Osteoblast (primary cell): ENCODE measurements around the gene NRG3. TPM values are rescaled to one million over a fixed set of nuclear protein-coding genes. Genes with fewer than 3 reads are reported as not detected.

Experiments
- DNase-seq: peaks from one replicate; pipeline ENCODE4 v3.0.0; 2011; ENCODE audit warnings: low spot score, mixed read lengths; ENCODE audit not compliant: insufficient read length; ENCODE audit errors: missing footprints
- H2AFZ ChIP-seq: 2 replicates; pipeline ENCODE4 v1.6.0; 2011; ENCODE audit warnings: mild to moderate bottlenecking, low read length
- H3K27ac ChIP-seq: 2 replicates; pipeline ENCODE4 v1.5.1; 2011; ENCODE audit warnings: mild to moderate bottlenecking, low read depth, low read length, moderate library complexity
- H3K27me3 ChIP-seq: 2 replicates; pipeline ENCODE4 v1.6.0; 2012; ENCODE audit warnings: mild to moderate bottlenecking, control low read depth, inconsistent platforms, low read length, moderate library complexity; ENCODE audit not compliant: insufficient read depth
- H3K36me3 ChIP-seq: 2 replicates; pipeline ENCODE4 v1.5.1; 2011; ENCODE audit warnings: mild to moderate bottlenecking, low read length, control low read depth, moderate library complexity; ENCODE audit not compliant: insufficient read depth
- H3K4me1 ChIP-seq: 2 replicates; pipeline ENCODE4 v1.5.1; 2011; ENCODE audit warnings: mild to moderate bottlenecking, low read length, control low read depth, moderate library complexity; ENCODE audit not compliant: insufficient read depth
- H3K4me2 ChIP-seq: 2 replicates; pipeline ENCODE4 v1.6.0; 2011; ENCODE audit warnings: mild to moderate bottlenecking, low read length; ENCODE audit not compliant: insufficient read depth
- H3K4me3 ChIP-seq: fragments of 200-600 bp; sonication (generic); 3 replicates; pipeline ENCODE4 v1.5.1; 2012; ENCODE audit warnings: mild to moderate bottlenecking, low read length, inconsistent platforms; ENCODE audit not compliant: insufficient read depth
- H3K79me2 ChIP-seq: 2 replicates; pipeline ENCODE4 v1.6.0; 2012; ENCODE audit warnings: mild to moderate bottlenecking, low read length, control low read depth, inconsistent platforms; ENCODE audit not compliant: insufficient read depth
- H3K9me3 ChIP-seq: 2 replicates; pipeline ENCODE4 v1.5.1; 2011; ENCODE audit warnings: low read depth, low read length, control low read depth
- H4K20me1 ChIP-seq: 2 replicates; pipeline ENCODE4 v1.6.0; 2012; ENCODE audit warnings: mild to moderate bottlenecking, low read length, control low read depth; ENCODE audit not compliant: insufficient read depth
- CTCF ChIP-seq: IDR thresholded peaks from 2 replicates; pipeline ENCODE4 v1.5.1; 2011; ENCODE audit warnings: mild to moderate bottlenecking, low read depth, low read length, moderate library complexity; ENCODE audit errors: extremely low read depth
- total RNA-seq: library from RNA; depleted of rRNA; stranded (reverse); fragments of >200 nt; gene quantifications from 2 replicates; pipeline ENCODE4 v1.2.3, GENCODE V29; 2012

Gene NRG3
- total RNA-seq, 1 donor, result not detected

- Histone ChIP-seq H4K20me1 (no peaks in the 10 kb centered on the region), H3K27ac (no peak overlapping the region), H2AFZ (no peak overlapping the region), H3K4me1 (no peaks in the 10 kb centered on the region), H3K27me3 (no peaks in the 10 kb centered on the region), H3K9me3 (no peaks in the 10 kb centered on the region), H3K36me3 (no peaks in the 10 kb centered on the region), H3K4me2 (no peak overlapping the region), H3K4me3 (no peak overlapping the region), H3K79me2 (no peaks in the 10 kb centered on the region)
- no peak for TF ChIP-seq CTCF
- no peak for DNase-seq
Observed at GRCh38 chr10:82161264-82161663, 286.3 kb downstream of the NRG3 start.

- no peaks in the 10 kb centered on the region for H3K36me3 ChIP-seq
- no peaks in the 10 kb centered on the region for H3K27me3 ChIP-seq
- no peak overlapping the region for H2AFZ ChIP-seq
- no peaks in the 10 kb centered on the region for H3K4me1 ChIP-seq
- DNase-seq, result no peak
- H3K27ac ChIP-seq, result no peak overlapping the region
- H3K9me3 ChIP-seq, result no peaks in the 10 kb centered on the region
- no peaks in the 10 kb centered on the region for H3K79me2 ChIP-seq
- H3K4me3 ChIP-seq, result no peak overlapping the region
- no peak for TF ChIP-seq CTCF
- no peak overlapping the region for H3K4me2 ChIP-seq
- H4K20me1 ChIP-seq, result no peaks in the 10 kb centered on the region
Observed at GRCh38 chr10:82162549-82163195, 287.7 kb downstream of the NRG3 start.

DNA sequence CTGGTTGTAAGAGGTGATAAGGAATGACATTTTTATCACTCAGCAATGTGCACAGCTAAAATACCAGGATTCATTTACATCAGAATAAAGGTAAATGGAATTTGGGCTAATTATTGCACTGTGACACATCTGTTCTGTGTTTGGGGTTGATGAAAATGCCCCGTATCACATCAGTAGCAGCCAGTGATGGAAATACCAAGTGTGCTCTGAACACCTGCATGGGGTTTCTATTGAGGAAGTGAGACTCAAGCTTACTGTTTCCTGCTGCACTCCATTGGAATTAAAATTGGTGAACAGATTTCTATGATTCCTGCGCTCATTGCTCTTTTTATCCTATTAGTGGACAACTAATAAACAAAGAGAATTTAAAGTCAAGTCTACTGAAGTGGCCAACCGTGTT, 296.9 kb downstream of the NRG3 start:
- no peaks in the 10 kb centered on the region for H3K4me1 ChIP-seq
- H3K27me3 ChIP-seq, result no peaks in the 10 kb centered on the region
- H3K36me3 ChIP-seq, result no peaks in the 10 kb centered on the region
- no peaks in the 10 kb centered on the region for H4K20me1 ChIP-seq
- no peak overlapping the region for H3K4me2 ChIP-seq
- H3K27ac ChIP-seq, result no peak overlapping the region
- H3K79me2 ChIP-seq, result no peaks in the 10 kb centered on the region
- no peak overlapping the region for H2AFZ ChIP-seq
- DNase-seq, result no peak
- H3K9me3 ChIP-seq, result no peaks in the 10 kb centered on the region
- no peak overlapping the region for H3K4me3 ChIP-seq
- no peak for TF ChIP-seq CTCF

- DNase-seq, result no peak
- no peak overlapping the region for H3K27ac ChIP-seq
- H3K4me1 ChIP-seq, result no peaks in the 10 kb centered on the region
- H2AFZ ChIP-seq, result no peak overlapping the region
- TF ChIP-seq CTCF, result no peak
- no peak overlapping the region for H3K4me3 ChIP-seq
- H3K4me2 ChIP-seq, result no peak overlapping the region
- H3K27me3 ChIP-seq, result no peaks in the 10 kb centered on the region
- no peaks in the 10 kb centered on the region for H4K20me1 ChIP-seq
- H3K36me3 ChIP-seq, result no peaks in the 10 kb centered on the region
- H3K79me2 ChIP-seq, result no peaks in the 10 kb centered on the region
- no peaks in the 10 kb centered on the region for H3K9me3 ChIP-seq
Observed at GRCh38 chr10:82176587-82176986, 301.6 kb downstream of the NRG3 start.
